Memory B cell (primary cell): ENCODE results near the gene PTMA.
A peak's percentile ranks its signal among the peaks of the same experiment; 100 is the strongest.

Experiments used
- ATAC-seq: fragments of 150-1000 bp; cut with Tn5 transposase; 2 replicates; pipeline ENCODE4 v1.10.0; 2021; ENCODE audit warnings: low read depth, mild to moderate bottlenecking, moderate library complexity
- DNase-seq, 2 donors: peaks; one replicate each; pipeline ENCODE4 v3.0.0; 2022; ENCODE audit warnings: low spot score in 2 of 2
- H3K27ac Mint-ChIP-seq: one replicate; pipeline ENCODE4 v1.8.0; 2022; ENCODE audit warnings: mild to moderate bottlenecking, moderate library complexity, mixed read lengths
- H3K27me3 Mint-ChIP-seq: one replicate; pipeline ENCODE4 v1.8.0; 2022; ENCODE audit warnings: mixed read lengths
- H3K36me3 Mint-ChIP-seq: one replicate; pipeline ENCODE4 v1.8.0; 2022; ENCODE audit warnings: mild to moderate bottlenecking, mixed read lengths
- H3K4me1 Mint-ChIP-seq: one replicate; pipeline ENCODE4 v1.8.0; 2022; ENCODE audit warnings: mixed read lengths
- H3K4me3 Mint-ChIP-seq: one replicate; pipeline ENCODE4 v1.8.0; 2022; ENCODE audit warnings: mild to moderate bottlenecking, moderate library complexity, mixed read lengths
- H3K9me3 Mint-ChIP-seq: one replicate; pipeline ENCODE4 v1.8.0; 2022; ENCODE audit warnings: mixed read lengths

The PTMA gene

GRCh38 chr2:231683292-231684235, 24.8 kb upstream of the PTMA start:
- DNase-seq = no peak
- H3K4me3 Mint-ChIP-seq = no peak overlapping the region
- no peaks in the 10 kb centered on the region for H3K36me3 Mint-ChIP-seq
- no peaks in the 10 kb centered on the region for H3K9me3 Mint-ChIP-seq
- ATAC-seq = no peak
- H3K27ac Mint-ChIP-seq = peak overlapping the region; percentile 68
- H3K4me1 Mint-ChIP-seq = peaks cover 25% of the 10 kb centered on the region
- H3K27me3 Mint-ChIP-seq = no peaks in the 10 kb centered on the region

- no peaks in the 10 kb centered on the region for H3K36me3 Mint-ChIP-seq
- peak overlapping the region; percentile 68 for H3K27ac Mint-ChIP-seq
- H3K4me1 Mint-ChIP-seq = peaks cover 21% of the 10 kb centered on the region
- no peak overlapping the region for H3K4me3 Mint-ChIP-seq
- DNase-seq (no peak), ATAC-seq (no peak)
- no peaks in the 10 kb centered on the region for H3K9me3 Mint-ChIP-seq
- no peaks in the 10 kb centered on the region for H3K27me3 Mint-ChIP-seq
Measured at GRCh38 chr2:231684314-231685223, 23.8 kb upstream of the PTMA start.

GRCh38 chr2:231685349-231686191, 22.8 kb upstream of the PTMA start:
- DNase-seq (no peak), ATAC-seq (no peak)
- no peaks in the 10 kb centered on the region for H3K27me3 Mint-ChIP-seq
- no peak overlapping the region for H3K4me3 Mint-ChIP-seq
- no peak overlapping the region for H3K27ac Mint-ChIP-seq
- H3K36me3 Mint-ChIP-seq = no peaks in the 10 kb centered on the region
- no peaks in the 10 kb centered on the region for H3K9me3 Mint-ChIP-seq
- peaks cover 17% of the 10 kb centered on the region for H3K4me1 Mint-ChIP-seq

- H3K36me3 Mint-ChIP-seq = no peaks in the 10 kb centered on the region
- H3K27ac Mint-ChIP-seq = no peak overlapping the region
- no peak overlapping the region for H3K4me3 Mint-ChIP-seq
- DNase-seq = no peak
- ATAC-seq = no peak
- H3K27me3 Mint-ChIP-seq = no peaks in the 10 kb centered on the region
- no peaks in the 10 kb centered on the region for H3K9me3 Mint-ChIP-seq
- H3K4me1 Mint-ChIP-seq = peaks cover 17% of the 10 kb centered on the region
Measured at GRCh38 chr2:231686192-231687100, 21.9 kb upstream of the PTMA start.

- no peak overlapping the region for H3K27ac Mint-ChIP-seq
Measured at GRCh38 chr2:231687133-231687852, 21.0 kb upstream of the PTMA start.

GRCh38 chr2:231687961-231688360, 20.4 kb upstream of the PTMA start:
- Mint-ChIP-seq H3K9me3 (no peaks in the 10 kb centered on the region), H3K4me3 (no peak overlapping the region), H3K27ac (no peak overlapping the region), H3K36me3 (no peaks in the 10 kb centered on the region), H3K27me3 (no peaks in the 10 kb centered on the region), H3K4me1 (peaks cover 11% of the 10 kb centered on the region)
- ATAC-seq (no peak), DNase-seq (no peak)

More at GRCh38 chr2:231687133-231687852, 21.0 kb upstream of the PTMA start:
- H3K36me3 Mint-ChIP-seq = no peaks in the 10 kb centered on the region
- peak; percentile 96 for ATAC-seq
- H3K27me3 Mint-ChIP-seq = no peaks in the 10 kb centered on the region
- H3K9me3 Mint-ChIP-seq = no peaks in the 10 kb centered on the region
- H3K4me3 Mint-ChIP-seq = no peak overlapping the region
- DNase-seq = peak; percentile 66 to 67
- peaks cover 12% of the 10 kb centered on the region for H3K4me1 Mint-ChIP-seq

- DNase-seq (no peak), ATAC-seq (no peak)
- H3K36me3 Mint-ChIP-seq = no peaks in the 10 kb centered on the region
- no peak overlapping the region for H3K27ac Mint-ChIP-seq
- H3K9me3 Mint-ChIP-seq = no peaks in the 10 kb centered on the region
- peaks cover 11% of the 10 kb centered on the region for H3K4me1 Mint-ChIP-seq
- H3K27me3 Mint-ChIP-seq = no peaks in the 10 kb centered on the region
- no peak overlapping the region for H3K4me3 Mint-ChIP-seq
Measured at GRCh38 chr2:231688719-231689118, 19.6 kb upstream of the PTMA start.

- no peak overlapping the region for H3K27ac Mint-ChIP-seq
- DNase-seq (no peak), ATAC-seq (no peak)
- no peaks in the 10 kb centered on the region for H3K27me3 Mint-ChIP-seq
- H3K4me1 Mint-ChIP-seq = peaks cover 10% of the 10 kb centered on the region
- H3K4me3 Mint-ChIP-seq = no peak overlapping the region
- H3K36me3 Mint-ChIP-seq = no peaks in the 10 kb centered on the region
- H3K9me3 Mint-ChIP-seq = no peaks in the 10 kb centered on the region
Measured at GRCh38 chr2:231689124-231689893, 19.0 kb upstream of the PTMA start.

- Mint-ChIP-seq H3K9me3 (no peaks in the 10 kb centered on the region), H3K36me3 (no peaks in the 10 kb centered on the region), H3K4me3 (no peak overlapping the region), H3K27ac (no peak overlapping the region), H3K4me1 (peaks cover 8% of the 10 kb centered on the region), H3K27me3 (no peaks in the 10 kb centered on the region)
- no peak for DNase-seq
- no peak for ATAC-seq
Measured at GRCh38 chr2:231691251-231691772, 17.0 kb upstream of the PTMA start.

- no peaks in the 10 kb centered on the region for H3K27me3 Mint-ChIP-seq
- no peak overlapping the region for H3K27ac Mint-ChIP-seq
- H3K36me3 Mint-ChIP-seq = no peaks in the 10 kb centered on the region
- no peaks in the 10 kb centered on the region for H3K9me3 Mint-ChIP-seq
- H3K4me3 Mint-ChIP-seq = no peak overlapping the region
- H3K4me1 Mint-ChIP-seq = no peaks in the 10 kb centered on the region
- DNase-seq (no peak), ATAC-seq (no peak)
Measured at GRCh38 chr2:231692847-231693246, 15.5 kb upstream of the PTMA start.

- Mint-ChIP-seq H3K36me3 (no peaks in the 10 kb centered on the region), H3K4me1 (no peaks in the 10 kb centered on the region), H3K27me3 (no peaks in the 10 kb centered on the region), H3K4me3 (no peak overlapping the region), H3K27ac (no peak overlapping the region), H3K9me3 (no peaks in the 10 kb centered on the region)
- DNase-seq (no peak), ATAC-seq (no peak)
Measured at GRCh38 chr2:231693956-231694355, 14.4 kb upstream of the PTMA start.

- no peak overlapping the region for H3K27ac Mint-ChIP-seq
- no peaks in the 10 kb centered on the region for H3K9me3 Mint-ChIP-seq
- ATAC-seq (no peak), DNase-seq (no peak)
- H3K4me1 Mint-ChIP-seq = no peaks in the 10 kb centered on the region
- H3K27me3 Mint-ChIP-seq = no peaks in the 10 kb centered on the region
- no peaks in the 10 kb centered on the region for H3K36me3 Mint-ChIP-seq
- no peak overlapping the region for H3K4me3 Mint-ChIP-seq
Measured at GRCh38 chr2:231696004-231696367, 12.3 kb upstream of the PTMA start.
